Mesodermal cell (in vitro differentiated cells): ENCODE results near the gene CSE1L.
"Not testable (repeated sequence)": the region's sequence is repeated elsewhere in the genome, so short reads cannot be mapped to it uniquely, and the experiment has no call there.

Experiments used
- H3K27ac ChIP-seq: 2 replicates; pipeline ENCODE4 v1.7.0; 2013; ENCODE audit warnings: mild to moderate bottlenecking, low read depth, low read length, moderate library complexity; ENCODE audit not compliant: severe bottlenecking
- H3K36me3 ChIP-seq: 2 replicates; pipeline ENCODE4 v1.7.1; 2013; ENCODE audit warnings: mild to moderate bottlenecking, low read length, moderate library complexity; ENCODE audit not compliant: control insufficient read depth, insufficient read depth
- H3K4me1 ChIP-seq: one replicate; pipeline ENCODE4 v1.7.1; 2013; ENCODE audit warnings: mild to moderate bottlenecking, low read length; ENCODE audit not compliant: insufficient read depth, control insufficient read depth, poor library complexity, severe bottlenecking
- H3K4me3 ChIP-seq: 2 replicates; pipeline ENCODE4 v1.7.0; 2013; ENCODE audit warnings: low read length, control low read depth, mild to moderate bottlenecking; ENCODE audit not compliant: insufficient read depth, poor library complexity, severe bottlenecking; ENCODE audit errors: extremely low read depth
- H3K9me3 ChIP-seq: 2 replicates; pipeline ENCODE4 v1.7.1; 2013; ENCODE audit warnings: mild to moderate bottlenecking, low read length, moderate library complexity; ENCODE audit not compliant: control insufficient read depth
- WGBS, 2 experiments: methylation state at CpG; one replicate each; pipeline ENCODE4 v1.1.5; 2013; ENCODE audit warnings: missing lambda C conversion rate in 2 of 2; ENCODE audit not compliant: insufficient coverage in 2 of 2; 5-methylcytosine and 5-hydroxymethylcytosine counted together

The CSE1L gene

DNA sequence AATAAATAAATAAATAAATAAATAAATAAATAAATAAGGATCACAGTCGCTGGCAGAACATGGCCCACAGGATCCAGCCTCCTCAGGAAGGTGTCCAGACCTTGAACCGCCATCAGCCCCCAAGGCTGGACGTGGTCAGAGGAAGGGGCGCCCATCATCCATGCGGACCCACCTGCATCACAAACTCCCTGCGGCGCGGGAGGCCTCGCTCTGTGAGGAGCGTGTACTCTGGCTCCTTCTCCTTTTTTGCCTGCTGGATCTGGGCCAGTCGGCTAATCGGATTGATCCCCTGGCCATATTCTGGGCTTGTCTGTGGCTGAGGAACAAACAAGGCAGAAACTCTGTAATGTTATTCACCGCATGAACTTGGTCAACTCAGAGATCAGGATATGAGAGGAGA is 76.8 kb downstream of the CSE1L start:
- H3K36me3 ChIP-seq, result peaks cover 88% of the 10 kb centered on the region
- WGBS, 2 experiments, result 84 to 91% methylated on average over 7 to 11 of the region's 13 CpGs

DNA sequence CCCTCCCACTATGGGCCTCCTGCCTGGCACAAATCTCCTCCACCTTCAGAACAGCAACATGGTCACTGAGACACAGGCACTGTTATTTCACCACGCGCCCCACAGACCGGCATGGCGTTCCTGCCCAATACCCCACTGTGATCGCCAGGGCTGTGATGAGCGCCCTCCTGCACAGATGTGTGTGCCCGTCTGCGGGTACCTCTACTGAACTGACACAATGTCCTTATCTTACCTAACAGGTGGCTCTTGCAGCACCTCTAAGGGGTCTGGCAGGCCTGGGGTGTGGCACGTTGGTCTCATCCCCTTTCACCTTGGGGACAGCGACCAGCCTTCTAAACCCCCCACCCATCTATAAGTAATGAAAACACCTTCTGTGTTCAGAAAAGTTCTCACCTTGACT is 77.9 kb downstream of the CSE1L start:
- Histone ChIP-seq H3K36me3 (peaks cover 85% of the 10 kb centered on the region), H3K27ac (no peak overlapping the region), H3K4me1 (no peaks in the 10 kb centered on the region), H3K4me3 (no peak overlapping the region), H3K9me3 (no peaks in the 10 kb centered on the region)
- WGBS, 2 experiments, result 88 to 99% methylated on average over 8 to 9 of the region's 10 CpGs

More for the DNA sequence above, 76.8 kb downstream of the CSE1L start:
- Histone ChIP-seq H3K4me3 (no peak overlapping the region), H3K9me3 (no peaks in the 10 kb centered on the region), H3K27ac (no peak overlapping the region), H3K4me1 (no peaks in the 10 kb centered on the region)

DNA sequence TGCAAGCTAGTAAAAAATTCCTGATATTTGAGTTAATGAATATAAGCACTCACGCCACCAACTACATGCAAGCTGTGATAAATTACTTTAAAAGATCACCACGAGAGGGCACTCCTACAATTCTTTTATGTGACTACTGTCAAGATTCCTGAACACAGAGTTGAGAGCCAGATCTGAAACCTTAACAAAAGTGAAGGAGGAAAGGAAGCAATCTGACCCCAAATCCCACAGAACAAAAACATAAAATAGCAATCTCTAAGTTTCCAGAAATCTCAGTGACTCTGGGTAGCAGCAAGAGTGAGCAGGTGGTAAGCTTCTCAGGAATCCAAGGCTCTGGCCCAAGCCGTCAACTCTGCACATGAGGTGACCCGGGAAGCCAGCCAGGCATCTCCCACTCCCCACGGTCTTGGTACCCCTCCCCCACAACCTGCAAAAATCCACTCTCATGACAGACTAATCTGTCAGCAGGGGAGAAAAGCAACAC is 86.9 kb downstream of the CSE1L start:
- H3K4me3 ChIP-seq, result no peak overlapping the region
- H3K27ac ChIP-seq, result no peak overlapping the region
- H3K36me3 ChIP-seq, result peaks cover 75% of the 10 kb centered on the region
- H3K9me3 ChIP-seq, result no peaks in the 10 kb centered on the region
- 20 to 80% methylated on average over 1 to 3 of the region's 5 CpGs for WGBS, 2 experiments
- H3K4me1 ChIP-seq, result no peaks in the 10 kb centered on the region

DNA sequence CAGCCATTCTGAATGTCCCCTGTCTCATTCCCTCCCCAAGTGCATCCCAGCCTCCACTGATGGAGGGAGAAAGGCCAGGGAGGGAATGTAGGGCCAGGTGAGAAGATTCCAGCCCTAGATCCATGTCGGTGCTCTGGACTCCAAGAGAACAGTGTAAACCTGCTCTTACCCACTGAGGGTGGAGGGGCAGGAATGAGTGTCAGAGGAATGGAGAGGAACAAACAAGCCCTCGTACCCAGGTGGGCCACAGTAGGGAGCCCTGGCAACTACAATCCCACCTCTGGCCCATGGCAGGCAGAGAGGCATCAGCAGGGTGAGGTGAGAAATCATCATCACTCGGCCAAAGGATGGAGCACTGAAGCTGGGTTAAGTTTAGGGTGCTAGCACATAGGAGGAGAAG is 87.5 kb downstream of the CSE1L start:
- Histone ChIP-seq H3K9me3 (no peaks in the 10 kb centered on the region), H3K4me1 (no peaks in the 10 kb centered on the region), H3K36me3 (peaks cover 73% of the 10 kb centered on the region), H3K27ac (no peak overlapping the region), H3K4me3 (no peak overlapping the region)
- WGBS, 2 experiments, result 94 to 97% methylated on average over 2 to 3 of the region's 3 CpGs

DNA sequence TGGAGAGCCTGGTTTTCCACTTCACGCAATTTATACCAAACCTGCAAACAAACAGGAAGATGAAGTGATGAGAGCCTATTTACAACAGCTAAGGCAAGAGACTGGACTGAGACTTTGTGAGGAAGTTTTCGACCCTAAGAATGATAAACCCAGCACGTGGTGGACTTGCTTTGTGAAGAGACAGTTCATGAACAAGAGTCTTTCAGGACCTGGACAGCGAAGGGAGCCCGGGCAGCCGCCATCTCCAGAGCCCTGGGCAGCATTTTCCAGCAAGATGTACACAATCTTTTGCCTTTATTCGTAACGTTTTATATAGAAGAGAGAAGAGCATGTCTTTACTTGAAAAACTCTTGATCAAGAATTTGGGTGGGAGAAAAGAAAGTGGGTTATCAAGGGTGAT is 88.7 kb downstream of the CSE1L start:
- H3K9me3 ChIP-seq, H3K4me1 ChIP-seq, H3K4me3 ChIP-seq, H3K27ac ChIP-seq: not testable (repeated sequence)
- H3K36me3 ChIP-seq, result peaks cover 76% of the 10 kb centered on the region
- 89 to 91% methylated on average over 7 of the region's 8 CpGs for WGBS, 2 experiments

DNA sequence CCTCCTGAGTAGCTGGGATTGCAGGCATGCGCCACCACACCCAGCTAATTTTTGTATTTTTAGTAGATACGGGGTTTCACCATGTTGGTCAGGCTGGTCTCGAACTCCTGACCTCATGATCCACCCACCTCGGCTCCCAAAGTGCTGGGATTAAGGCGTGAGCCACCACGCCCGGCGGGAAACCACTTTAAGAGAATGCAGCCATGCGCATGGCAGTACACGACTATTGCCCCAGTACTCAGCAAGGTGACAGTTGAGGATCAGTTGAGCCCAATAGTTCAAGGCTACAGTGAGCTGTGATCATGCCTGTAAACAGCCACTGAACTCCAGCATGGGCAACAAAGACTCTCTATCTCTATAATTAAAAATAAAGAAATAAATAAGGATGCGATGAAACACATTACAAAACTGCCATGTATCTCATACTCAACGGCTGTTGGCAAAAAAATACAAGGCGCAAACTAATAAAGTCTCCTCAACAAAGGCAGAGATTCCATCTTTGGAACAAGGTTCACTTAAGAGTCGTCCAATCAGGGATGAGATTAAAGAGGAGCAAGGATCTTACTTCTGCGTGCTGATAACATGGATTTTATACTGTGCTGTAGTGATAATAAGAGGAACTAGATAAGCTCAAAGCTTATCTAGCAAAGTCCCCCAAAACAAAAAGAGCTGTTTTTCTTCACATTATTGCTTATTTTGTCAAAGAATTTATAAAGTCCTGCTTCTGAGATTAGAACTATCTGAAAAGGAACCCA is 90.9 kb downstream of the CSE1L start:
- no peaks in the 10 kb centered on the region for H3K9me3 ChIP-seq
- H3K27ac ChIP-seq, result no peak overlapping the region
- H3K4me1 ChIP-seq, result no peaks in the 10 kb centered on the region
- peaks cover 68% of the 10 kb centered on the region for H3K36me3 ChIP-seq
- no peak overlapping the region for H3K4me3 ChIP-seq
- WGBS, 2 experiments, result 93 to 96% methylated on average over 9 to 12 of the region's 15 CpGs

DNA sequence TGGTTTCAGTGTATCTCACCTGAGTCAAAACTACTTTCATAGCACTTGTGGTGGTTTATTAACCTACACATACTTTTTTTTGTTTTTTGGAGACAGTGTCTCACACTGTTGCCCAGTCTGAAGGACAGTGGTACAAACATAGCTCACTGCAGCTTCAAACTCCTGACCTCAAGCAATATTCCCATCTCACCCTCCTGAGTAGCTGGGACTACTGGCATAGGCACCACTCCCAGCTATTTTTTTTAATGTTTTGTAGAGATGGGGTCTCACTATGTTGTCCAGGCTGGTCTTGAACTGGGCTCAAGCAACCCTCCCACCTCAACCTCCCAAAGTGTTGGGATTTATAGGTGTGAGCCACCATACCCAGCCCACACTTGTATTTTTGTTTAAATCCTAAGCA is 92.3 kb downstream of the CSE1L start:
- H3K4me3 ChIP-seq, result no peak overlapping the region
- H3K9me3 ChIP-seq, result no peaks in the 10 kb centered on the region
- peaks cover 60% of the 10 kb centered on the region for H3K36me3 ChIP-seq
- no peaks in the 10 kb centered on the region for H3K4me1 ChIP-seq
- H3K27ac ChIP-seq, result no peak overlapping the region

DNA sequence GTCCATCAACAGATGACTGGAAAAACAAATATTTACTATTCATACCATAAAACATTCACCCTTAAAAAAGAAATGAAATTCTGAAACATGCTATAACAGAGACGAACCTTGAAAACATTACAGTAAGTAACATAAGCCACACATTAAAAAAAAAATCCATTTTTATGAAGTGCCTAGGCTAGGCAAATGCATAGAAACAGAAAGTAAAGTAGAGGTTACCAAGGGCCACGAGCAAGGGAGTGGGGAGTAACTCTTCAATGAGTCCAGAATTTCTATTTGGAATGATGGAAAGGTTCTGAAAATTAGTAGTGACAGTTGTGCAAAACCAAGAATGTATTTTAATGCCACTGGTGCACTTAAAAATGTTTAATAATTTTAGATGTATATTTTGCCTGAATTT is 94.3 kb downstream of the CSE1L start:
- H3K27ac ChIP-seq, result no peak overlapping the region
- 100% methylated on average over 1 of the region's 2 CpGs for WGBS, 2 experiments
- H3K4me3 ChIP-seq, result no peak overlapping the region
- H3K4me1 ChIP-seq, result no peaks in the 10 kb centered on the region
- H3K36me3 ChIP-seq, result peaks cover 51% of the 10 kb centered on the region
- no peaks in the 10 kb centered on the region for H3K9me3 ChIP-seq

DNA sequence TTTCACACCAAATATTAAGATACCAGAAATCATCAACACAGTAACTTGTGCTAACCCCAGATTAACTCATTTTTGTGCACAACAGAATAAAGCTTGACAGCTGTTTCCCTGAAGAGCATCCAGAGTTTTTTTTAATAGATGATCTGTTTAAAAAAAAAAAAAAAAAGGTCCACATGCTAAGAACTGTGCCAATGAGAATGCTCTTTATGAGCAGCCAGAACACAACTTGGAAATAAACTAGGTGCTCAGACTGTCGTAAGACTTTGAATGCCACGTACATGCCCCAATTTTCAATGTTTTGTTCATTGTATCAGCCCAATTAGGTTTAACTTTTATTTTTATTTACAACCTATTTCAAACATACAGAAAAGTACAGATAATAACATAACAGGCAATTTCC is 94.7 kb downstream of the CSE1L start:
- Histone ChIP-seq H3K9me3 (no peaks in the 10 kb centered on the region), H3K36me3 (peaks cover 50% of the 10 kb centered on the region)

More for the DNA sequence above, 94.7 kb downstream of the CSE1L start:
- Histone ChIP-seq H3K4me3 (no peak overlapping the region), H3K27ac (no peak overlapping the region), H3K4me1 (no peaks in the 10 kb centered on the region)
- 93 to 100% methylated on average over 2 of the region's 2 CpGs for WGBS, 2 experiments
